Astrocyte of the spinal cord (primary cell): ENCODE measurements around the gene EPHX1.

Source experiments
- DNase-seq: peaks from one replicate; pipeline ENCODE4 v3.0.0; 2011; ENCODE audit warnings: low read depth, low spot score
- H3K4me3 ChIP-seq: 2 replicates; pipeline ENCODE4 v1.5.1; 2011; ENCODE audit warnings: low read depth, mild to moderate bottlenecking, low read length, moderate library complexity
- in situ Hi-C: cut with HindIII; loops from 2 replicates; pipeline ENCODE4 v1.10.0; 2017; ENCODE audit warnings: low sequenced_read_pairs
- TF ChIP-seq, protein P1 (sequence below): IDR thresholded peaks from 2 replicates; pipeline ENCODE4 v1.5.1; 2012; ENCODE audit warnings: low read depth, mild to moderate bottlenecking, low read length, inconsistent platforms

The EPHX1 gene

DNA sequence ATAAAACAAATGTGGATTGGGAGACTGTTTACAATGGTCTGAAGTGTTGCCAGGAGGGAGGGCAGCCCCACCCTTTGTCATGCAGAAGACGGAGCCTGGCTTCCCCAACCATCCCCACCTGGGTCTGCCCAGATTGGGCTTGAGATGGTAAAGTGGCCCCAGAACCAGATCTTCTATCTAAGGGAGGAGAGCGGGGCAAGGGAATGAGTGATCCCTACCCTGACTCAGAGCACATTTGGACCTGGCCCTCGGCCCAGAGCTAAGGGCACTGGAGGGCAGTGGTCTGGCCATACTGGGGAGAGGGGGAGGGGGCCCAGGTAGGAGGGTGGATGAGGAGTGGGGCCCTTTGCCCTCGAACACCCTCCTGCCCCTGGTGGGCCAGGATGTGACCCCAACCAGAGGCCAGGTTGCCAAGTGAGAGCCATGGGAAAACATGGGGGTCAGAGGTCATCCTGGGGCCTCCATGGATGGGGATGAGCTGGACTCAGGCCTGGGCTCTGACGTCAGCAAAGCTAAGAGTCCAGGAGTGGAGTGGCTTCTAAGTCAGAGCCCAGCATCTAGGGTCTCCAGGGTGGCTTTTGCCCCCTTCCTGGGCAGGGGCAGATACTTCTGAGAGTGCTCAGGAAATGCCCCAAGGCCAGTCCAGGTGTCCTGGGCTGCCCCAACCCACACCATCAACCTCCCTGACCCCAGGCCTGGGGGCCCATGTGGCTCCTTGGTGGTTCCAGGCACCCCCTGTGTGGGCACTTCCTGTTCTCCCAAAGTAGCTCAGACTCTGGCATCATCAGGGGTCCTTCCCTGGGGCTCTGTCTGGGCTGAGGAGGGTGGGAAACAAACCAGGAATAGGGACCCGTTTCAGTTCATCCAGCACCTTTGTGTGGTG is 80.7 kb downstream of the EPHX1 start:
- TF ChIP-seq, protein P1, sequence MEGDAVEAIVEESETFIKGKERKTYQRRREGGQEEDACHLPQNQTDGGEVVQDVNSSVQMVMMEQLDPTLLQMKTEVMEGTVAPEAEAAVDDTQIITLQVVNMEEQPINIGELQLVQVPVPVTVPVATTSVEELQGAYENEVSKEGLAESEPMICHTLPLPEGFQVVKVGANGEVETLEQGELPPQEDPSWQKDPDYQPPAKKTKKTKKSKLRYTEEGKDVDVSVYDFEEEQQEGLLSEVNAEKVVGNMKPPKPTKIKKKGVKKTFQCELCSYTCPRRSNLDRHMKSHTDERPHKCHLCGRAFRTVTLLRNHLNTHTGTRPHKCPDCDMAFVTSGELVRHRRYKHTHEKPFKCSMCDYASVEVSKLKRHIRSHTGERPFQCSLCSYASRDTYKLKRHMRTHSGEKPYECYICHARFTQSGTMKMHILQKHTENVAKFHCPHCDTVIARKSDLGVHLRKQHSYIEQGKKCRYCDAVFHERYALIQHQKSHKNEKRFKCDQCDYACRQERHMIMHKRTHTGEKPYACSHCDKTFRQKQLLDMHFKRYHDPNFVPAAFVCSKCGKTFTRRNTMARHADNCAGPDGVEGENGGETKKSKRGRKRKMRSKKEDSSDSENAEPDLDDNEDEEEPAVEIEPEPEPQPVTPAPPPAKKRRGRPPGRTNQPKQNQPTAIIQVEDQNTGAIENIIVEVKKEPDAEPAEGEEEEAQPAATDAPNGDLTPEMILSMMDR: no peak
- H3K4me3 ChIP-seq: no peak overlapping the region
- no peak for DNase-seq
- in situ Hi-C loops: no loop called here

DNA sequence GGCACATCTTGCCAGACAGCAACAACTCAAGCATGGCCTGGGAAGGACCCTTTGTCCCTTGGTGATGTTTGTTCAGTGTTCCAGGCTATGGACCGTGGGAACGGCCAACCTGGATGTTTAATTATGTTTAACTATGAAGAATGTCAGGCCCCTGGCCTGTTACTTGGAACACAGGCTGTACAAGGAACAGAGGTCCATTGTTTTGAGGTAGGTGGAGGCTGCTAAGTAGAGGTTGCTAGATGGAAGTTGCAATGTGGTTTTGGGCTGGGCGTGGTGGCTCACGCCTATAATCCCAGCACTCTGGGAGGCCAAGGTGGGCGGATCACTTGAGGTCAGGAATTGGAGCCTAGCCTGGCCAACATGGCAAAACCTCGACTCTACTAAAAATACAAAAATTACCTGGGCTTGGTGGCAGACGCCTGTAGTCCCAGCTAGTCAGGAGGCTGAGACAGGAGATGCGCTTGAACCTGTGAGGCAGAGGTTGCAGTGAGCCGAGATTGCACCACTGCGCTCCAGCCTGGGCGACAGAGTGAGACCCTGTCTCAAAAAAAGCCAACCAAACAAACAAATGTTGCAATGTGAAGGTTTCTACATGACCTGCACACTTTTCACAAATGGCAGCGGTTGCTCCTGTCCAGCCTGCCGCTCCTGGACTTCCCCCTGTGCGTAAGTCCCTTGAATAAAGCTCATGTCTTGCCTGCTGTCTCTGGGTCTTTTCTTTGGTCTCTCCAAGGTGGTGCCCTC is 81.5 kb downstream of the EPHX1 start:
- TF ChIP-seq, protein P1: no peak
- DNase-seq: no peak
- H3K4me3 ChIP-seq: no peak overlapping the region
- in situ Hi-C loops: no loop called here

DNA sequence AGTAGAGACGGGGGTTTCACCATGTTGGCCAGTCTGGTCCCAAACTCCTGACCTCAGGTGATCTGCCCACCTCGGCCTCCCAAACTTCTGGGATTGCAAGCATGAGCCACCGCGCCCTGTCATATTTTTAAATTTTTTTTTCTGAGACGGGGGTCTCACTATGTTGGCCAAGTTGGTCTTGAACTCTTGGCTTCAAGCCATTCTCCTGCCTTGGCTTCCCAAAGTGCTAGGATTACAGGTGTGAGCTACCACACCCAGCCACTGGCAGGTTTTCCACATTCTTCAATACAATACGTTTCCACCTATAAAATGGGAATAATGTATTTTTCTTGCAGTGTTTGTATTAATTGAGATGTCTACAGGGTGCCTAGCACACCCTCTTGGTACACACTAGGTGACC is 82.4 kb downstream of the EPHX1 start:
- H3K4me3 ChIP-seq: no peak overlapping the region
- in situ Hi-C loops: no loop called here
- DNase-seq: no peak
- TF ChIP-seq, protein P1: no peak
